Smooth muscle cell (in vitro differentiated cells): ENCODE measurements around the gene SCG2. TPM values are rescaled to one million over a fixed set of nuclear protein-coding genes. Genes with fewer than 3 reads are reported as not detected.

Experiments
- DNase-seq: peaks from one replicate; lab custom pipeline; 2025; ENCODE audit not compliant: unreplicated experiment; lab: John Stamatoyannopoulos, UW
- H2AFZ ChIP-seq: fragments of 200-600 bp; sonication (generic); 2 replicates; pipeline ENCODE4 v1.6.0; 2016; ENCODE audit warnings: antibody characterized with exemption, low read depth, mild to moderate bottlenecking
- H3F3A ChIP-seq: fragments of 200-600 bp; sonication (generic); 2 replicates; pipeline ENCODE4 v1.6.0; 2017; ENCODE audit warnings: antibody characterized with exemption, low read depth
- H3K27ac ChIP-seq: fragments of 200-600 bp; sonication (generic); 2 replicates; pipeline ENCODE4 v1.5.1; 2016; ENCODE audit warnings: low read depth, mild to moderate bottlenecking
- H3K27me3 ChIP-seq: fragments of 200-600 bp; sonication (generic); 2 replicates; pipeline ENCODE4 v1.6.1; 2016; ENCODE audit warnings: low read depth, mild to moderate bottlenecking
- H3K36me3 ChIP-seq: fragments of 200-600 bp; sonication (generic); 2 replicates; pipeline ENCODE4 v1.5.1; 2016; ENCODE audit warnings: low read depth
- H3K4me1 ChIP-seq: fragments of 200-600 bp; sonication (generic); 2 replicates; pipeline ENCODE4 v1.5.1; 2016; ENCODE audit warnings: low read depth
- H3K4me2 ChIP-seq: fragments of 200-600 bp; sonication (generic); 2 replicates; pipeline ENCODE4 v1.6.0; 2016; ENCODE audit warnings: mild to moderate bottlenecking
- H3K4me3 ChIP-seq: fragments of 200-600 bp; sonication (generic); 2 replicates; pipeline ENCODE4 v1.5.1; 2016; ENCODE audit warnings: mild to moderate bottlenecking
- H3K79me2 ChIP-seq: fragments of 200-600 bp; sonication (generic); 2 replicates; pipeline ENCODE4 v1.6.0; 2016; ENCODE audit warnings: low read depth, mild to moderate bottlenecking
- H3K9ac ChIP-seq: fragments of 200-600 bp; sonication (generic); 2 replicates; pipeline ENCODE4 v1.6.0; 2016; ENCODE audit warnings: low read depth
- H3K9me3 ChIP-seq: fragments of 200-600 bp; sonication (generic); replicated peaks from 2 replicates; pipeline ENCODE4 v1.5.1; 2016; ENCODE audit warnings: low read depth
- H4K20me1 ChIP-seq: fragments of 200-600 bp; sonication (generic); 2 replicates; pipeline ENCODE4 v1.6.0; 2016; ENCODE audit warnings: low read depth
- WGBS: methylation state at CpG from one replicate; pipeline ENCODE4 v1.1.7; 2016; ENCODE audit warnings: low lambda C conversion rate; 5-methylcytosine and 5-hydroxymethylcytosine counted together
- polyA plus RNA-seq: library from polyadenylated mRNA; unstranded; fragments of >200 nt; fragmentation: Nextera tagmentation; extraction: Ambion mirVana; gene quantifications from 2 replicates; pipeline ENCODE4 v1.2.1, GENCODE V29; 2016
- total RNA-seq: library from RNA; depleted of rRNA; stranded (reverse); fragments of >200 nt; gene quantifications from 2 replicates; pipeline ENCODE4 v1.2.3, GENCODE V29; 2014
- TF ChIP-seq, protein P1 (sequence below): fragments of 200-600 bp; sonication (generic); IDR thresholded peaks from 2 replicates; pipeline ENCODE4 v1.5.1; 2017; ENCODE audit warnings: borderline replicate concordance, mild to moderate bottlenecking, antibody characterized with exemption; ENCODE audit not compliant: insufficient read depth, poor library complexity, severe bottlenecking

The SCG2 gene, protein sequence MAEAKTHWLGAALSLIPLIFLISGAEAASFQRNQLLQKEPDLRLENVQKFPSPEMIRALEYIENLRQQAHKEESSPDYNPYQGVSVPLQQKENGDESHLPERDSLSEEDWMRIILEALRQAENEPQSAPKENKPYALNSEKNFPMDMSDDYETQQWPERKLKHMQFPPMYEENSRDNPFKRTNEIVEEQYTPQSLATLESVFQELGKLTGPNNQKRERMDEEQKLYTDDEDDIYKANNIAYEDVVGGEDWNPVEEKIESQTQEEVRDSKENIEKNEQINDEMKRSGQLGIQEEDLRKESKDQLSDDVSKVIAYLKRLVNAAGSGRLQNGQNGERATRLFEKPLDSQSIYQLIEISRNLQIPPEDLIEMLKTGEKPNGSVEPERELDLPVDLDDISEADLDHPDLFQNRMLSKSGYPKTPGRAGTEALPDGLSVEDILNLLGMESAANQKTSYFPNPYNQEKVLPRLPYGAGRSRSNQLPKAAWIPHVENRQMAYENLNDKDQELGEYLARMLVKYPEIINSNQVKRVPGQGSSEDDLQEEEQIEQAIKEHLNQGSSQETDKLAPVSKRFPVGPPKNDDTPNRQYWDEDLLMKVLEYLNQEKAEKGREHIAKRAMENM
- total RNA-seq (34.7 and 41.5 TPM in 2 replicates), polyA plus RNA-seq (22.4 and 29.1 TPM in 2 replicates)

DNA sequence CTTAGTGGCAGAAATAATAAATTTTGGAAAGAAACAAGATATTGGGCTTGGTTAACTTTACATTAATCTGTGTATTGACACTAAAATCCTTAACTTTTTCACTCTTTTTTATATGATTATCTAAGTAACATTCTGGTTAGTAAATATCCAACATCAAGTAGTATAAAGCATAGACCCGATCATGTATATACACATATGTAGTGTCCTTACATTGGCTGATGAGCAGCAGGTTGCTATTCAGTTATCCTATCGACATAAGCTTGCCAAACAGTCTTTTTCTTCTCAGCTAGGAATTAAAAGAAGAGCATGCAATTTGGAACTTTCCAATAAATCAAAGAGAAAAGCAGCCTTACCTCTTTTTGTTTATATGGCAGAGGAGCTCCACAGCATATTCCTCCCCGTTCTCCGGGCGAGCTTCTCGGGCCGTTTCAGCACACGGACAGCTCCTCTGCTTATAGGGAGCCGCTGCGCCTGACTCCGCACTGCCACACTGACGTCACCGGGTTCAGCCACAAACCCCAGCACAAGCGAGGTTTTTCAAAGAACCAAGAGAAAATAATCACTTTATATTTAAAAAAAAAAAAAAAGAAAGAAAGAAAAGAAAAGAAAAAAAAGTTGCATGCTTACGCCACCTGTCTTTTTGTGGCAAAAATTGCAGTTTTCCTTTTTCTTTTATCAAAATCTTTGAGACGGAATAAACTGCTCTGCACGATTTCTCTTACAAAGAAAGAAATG lies at the start of gene SCG2:
TSS of gene SCG2 (minus strand) at position 430 of the 735 bp plus-strand sequence. CDS start 3,079 bp downstream, outside the sequence.
- Histone ChIP-seq H4K20me1 (no peaks in the 10 kb centered on the region), H2AFZ (no peak within 1 kb of the TSS), H3K9me3 (no peaks in the 10 kb centered on the region), H3K79me2 (no peaks in the 10 kb centered on the region), H3K27ac (peak within 1 kb of the TSS; percentile 40), H3K9ac (no peak within 1 kb of the TSS), H3F3A (peaks cover 28% of the 10 kb centered on the region), H3K4me3 (peak within 1 kb of the TSS; percentile 22), H3K4me2 (peak within 1 kb of the TSS; percentile 80), H3K27me3 (no peaks in the 10 kb centered on the region), H3K4me1 (peaks cover 17% of the 10 kb centered on the region), H3K36me3 (no peaks in the 10 kb centered on the region)
- DNase-seq, result peak; percentile 24
- TF ChIP-seq, protein P1, sequence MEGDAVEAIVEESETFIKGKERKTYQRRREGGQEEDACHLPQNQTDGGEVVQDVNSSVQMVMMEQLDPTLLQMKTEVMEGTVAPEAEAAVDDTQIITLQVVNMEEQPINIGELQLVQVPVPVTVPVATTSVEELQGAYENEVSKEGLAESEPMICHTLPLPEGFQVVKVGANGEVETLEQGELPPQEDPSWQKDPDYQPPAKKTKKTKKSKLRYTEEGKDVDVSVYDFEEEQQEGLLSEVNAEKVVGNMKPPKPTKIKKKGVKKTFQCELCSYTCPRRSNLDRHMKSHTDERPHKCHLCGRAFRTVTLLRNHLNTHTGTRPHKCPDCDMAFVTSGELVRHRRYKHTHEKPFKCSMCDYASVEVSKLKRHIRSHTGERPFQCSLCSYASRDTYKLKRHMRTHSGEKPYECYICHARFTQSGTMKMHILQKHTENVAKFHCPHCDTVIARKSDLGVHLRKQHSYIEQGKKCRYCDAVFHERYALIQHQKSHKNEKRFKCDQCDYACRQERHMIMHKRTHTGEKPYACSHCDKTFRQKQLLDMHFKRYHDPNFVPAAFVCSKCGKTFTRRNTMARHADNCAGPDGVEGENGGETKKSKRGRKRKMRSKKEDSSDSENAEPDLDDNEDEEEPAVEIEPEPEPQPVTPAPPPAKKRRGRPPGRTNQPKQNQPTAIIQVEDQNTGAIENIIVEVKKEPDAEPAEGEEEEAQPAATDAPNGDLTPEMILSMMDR, result peak; percentile 37
- WGBS, result 21% methylated on average over 17 of the region's 17 CpGs

DNA sequence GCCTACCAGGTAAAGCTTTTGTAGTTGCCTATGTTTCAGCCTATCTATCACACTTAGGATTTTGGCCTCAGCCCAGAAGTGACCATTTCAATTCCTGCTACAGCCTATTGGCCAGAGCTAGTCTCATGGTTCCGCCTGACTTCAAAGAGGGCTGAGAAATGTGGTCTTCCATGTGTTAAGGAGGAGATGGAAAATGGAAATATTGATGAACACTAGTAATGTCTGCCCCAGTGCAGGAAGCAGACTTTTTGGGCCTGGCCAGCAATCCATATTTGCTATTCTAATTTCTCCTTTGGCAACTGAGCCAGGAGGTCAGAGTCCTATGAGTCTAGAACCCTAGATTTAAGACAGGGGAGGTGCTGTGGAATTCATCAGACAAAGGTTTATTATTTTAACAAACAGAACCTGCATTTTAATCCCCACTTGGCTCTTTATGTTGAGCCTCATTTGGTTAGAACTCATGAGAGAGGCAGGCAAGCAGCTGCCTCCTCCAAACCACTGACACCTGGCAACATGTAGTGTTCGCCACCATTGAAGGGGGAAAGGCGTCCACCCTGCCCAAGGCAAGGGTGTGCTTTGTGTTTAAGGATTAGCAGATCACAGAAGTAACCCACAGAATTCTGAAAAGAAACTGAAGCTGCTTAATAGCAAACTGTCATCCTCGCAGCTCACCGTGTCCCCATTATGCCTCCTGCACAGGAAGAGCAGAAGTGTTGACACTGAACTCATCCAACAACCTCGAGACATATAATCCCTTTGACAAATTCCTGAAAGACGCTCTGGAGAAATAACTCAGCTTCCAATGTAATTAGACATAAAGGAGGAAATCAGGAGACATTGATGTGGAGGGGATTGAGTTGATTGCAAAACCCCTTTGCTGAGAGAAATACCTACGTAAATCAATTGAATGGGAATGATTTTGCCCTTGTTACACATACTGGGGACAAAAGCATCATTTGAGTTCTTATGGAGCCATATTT lies 47.7 kb upstream of the SCG2 start:
- Histone ChIP-seq H3K79me2 (no peaks in the 10 kb centered on the region), H3K4me1 (peaks cover 4% of the 10 kb centered on the region), H3F3A (no peaks in the 10 kb centered on the region), H3K4me3 (no peak overlapping the region), H3K9me3 (no peaks in the 10 kb centered on the region), H2AFZ (peak overlapping the region; percentile 49), H4K20me1 (no peaks in the 10 kb centered on the region), H3K27ac (no peak overlapping the region), H3K36me3 (no peaks in the 10 kb centered on the region), H3K4me2 (no peak overlapping the region), H3K27me3 (no peaks in the 10 kb centered on the region), H3K9ac (no peak overlapping the region)
- TF ChIP-seq, protein P1, result no peak
- no peak for DNase-seq
- WGBS, result 55% methylated on average over 8 of the region's 8 CpGs

DNA sequence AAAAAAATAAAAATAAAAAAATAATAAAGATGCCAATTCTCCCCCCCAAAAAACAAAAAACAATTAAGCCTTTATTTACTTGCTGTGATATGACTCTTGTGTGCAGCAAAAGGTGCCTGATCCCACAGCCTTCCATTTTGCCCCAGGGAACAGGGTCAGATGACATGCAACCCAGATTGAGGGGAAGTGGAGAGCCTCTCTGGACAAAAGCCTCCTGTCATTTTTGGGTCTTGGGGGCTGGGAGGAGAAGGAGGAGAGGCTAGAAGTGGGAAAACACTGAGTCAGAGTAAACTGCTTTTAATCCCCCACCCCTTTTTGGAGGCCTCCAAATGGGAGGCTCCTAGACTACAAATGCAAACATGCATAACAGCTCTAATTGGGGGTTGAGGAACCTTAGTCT lies 46.6 kb upstream of the SCG2 start:
- Histone ChIP-seq H2AFZ (no peak overlapping the region), H3K9ac (no peak overlapping the region), H3K9me3 (no peaks in the 10 kb centered on the region), H3K4me3 (no peak overlapping the region), H3K4me1 (peaks cover 4% of the 10 kb centered on the region), H3K79me2 (no peaks in the 10 kb centered on the region), H4K20me1 (no peaks in the 10 kb centered on the region), H3K4me2 (no peak overlapping the region), H3F3A (no peaks in the 10 kb centered on the region), H3K36me3 (no peaks in the 10 kb centered on the region), H3K27me3 (no peaks in the 10 kb centered on the region), H3K27ac (no peak overlapping the region)
- DNase-seq, result no peak
- TF ChIP-seq, protein P1, result no peak
